Activated T-cell treated with anti-CD3 and anti-CD28 coated beads, Interleukin-2, amount 50 U/mL, for 4 hours (primary cell): Measurements from ENCODE around the gene DRGX. TPM values are rescaled to one million over a fixed set of nuclear protein-coding genes. Genes with fewer than 3 reads are reported as not detected.

ENCODE experiments used
- ATAC-seq, 2 donors: fragments of 200-7000 bp; cut with Tn5 transposase; one replicate each; pipeline ENCODE4 v1.10.0; 2021
- DNase-seq: peaks from one replicate; pipeline ENCODE4 v3.0.0-alpha.2; 2020
- H3K27me3 Mint-ChIP-seq: one replicate; pipeline ENCODE4 v1.8.0; 2021; ENCODE audit warnings: low read depth, mixed read lengths
- H3K36me3 Mint-ChIP-seq: one replicate; pipeline ENCODE4 v1.8.0; 2022; ENCODE audit warnings: mixed read lengths; ENCODE audit not compliant: insufficient read depth
- H3K4me1 Mint-ChIP-seq: one replicate; pipeline ENCODE4 v1.8.0; 2021; ENCODE audit warnings: low read depth, mixed read lengths
- H3K4me3 Mint-ChIP-seq: one replicate; pipeline ENCODE4 v1.8.0; 2021; ENCODE audit warnings: mild to moderate bottlenecking, moderate library complexity, mixed read lengths
- H3K9me3 Mint-ChIP-seq: one replicate; pipeline ENCODE4 v1.8.0; 2021; ENCODE audit warnings: mixed read lengths
- total RNA-seq, 3 donors: library from RNA; stranded (reverse); gene quantifications; one replicate each; pipeline ENCODE4 v1.2.1, GENCODE V29; 2021

The DRGX gene
- total RNA-seq, 3 donors from 2014 or later = not detected

DNA sequence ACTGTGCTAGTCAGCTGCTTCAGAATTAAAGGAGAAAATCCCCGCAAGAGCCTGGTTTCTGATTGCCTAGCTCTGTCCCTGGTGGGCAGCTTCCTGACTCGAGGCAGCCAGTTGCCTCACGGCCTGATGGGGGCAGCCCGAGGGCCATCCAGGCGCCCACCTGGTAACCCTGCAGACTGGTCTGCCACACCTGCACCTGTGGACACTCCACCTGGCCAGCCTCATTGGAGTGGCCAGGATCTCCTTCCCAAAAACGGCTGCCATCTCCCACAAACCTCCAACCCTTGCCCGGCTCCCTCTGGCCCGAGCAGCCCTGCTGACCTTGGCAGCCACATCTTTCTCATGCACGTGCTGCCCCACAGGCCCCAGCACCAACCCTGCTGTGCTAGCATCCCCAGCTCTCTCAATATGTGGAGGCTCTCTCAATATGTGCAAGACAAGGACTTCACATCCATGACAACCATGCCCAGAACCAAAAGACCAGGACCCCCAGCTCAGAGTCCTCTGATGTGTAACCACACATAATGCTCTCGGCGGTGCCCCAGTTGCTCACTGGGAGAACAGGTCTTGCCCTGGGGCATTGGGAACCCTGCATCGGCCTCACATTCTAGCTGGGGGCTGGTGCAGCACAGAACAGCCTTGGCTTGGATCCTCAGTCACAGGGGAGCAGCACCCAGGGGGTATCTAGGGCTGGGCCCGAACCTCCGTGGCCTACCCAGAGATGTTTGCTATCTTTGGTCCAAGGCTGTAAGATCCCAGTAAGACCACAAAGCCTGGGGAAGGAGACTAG is 14.6 kb downstream of the DRGX start:
- Mint-ChIP-seq H3K4me1 (no peaks in the 10 kb centered on the region), H3K36me3 (no peaks in the 10 kb centered on the region), H3K4me3 (no peak overlapping the region), H3K9me3 (no peaks in the 10 kb centered on the region), H3K27me3 (peaks cover 6% of the 10 kb centered on the region)
- DNase-seq (no peak), ATAC-seq (no peak)

DNA sequence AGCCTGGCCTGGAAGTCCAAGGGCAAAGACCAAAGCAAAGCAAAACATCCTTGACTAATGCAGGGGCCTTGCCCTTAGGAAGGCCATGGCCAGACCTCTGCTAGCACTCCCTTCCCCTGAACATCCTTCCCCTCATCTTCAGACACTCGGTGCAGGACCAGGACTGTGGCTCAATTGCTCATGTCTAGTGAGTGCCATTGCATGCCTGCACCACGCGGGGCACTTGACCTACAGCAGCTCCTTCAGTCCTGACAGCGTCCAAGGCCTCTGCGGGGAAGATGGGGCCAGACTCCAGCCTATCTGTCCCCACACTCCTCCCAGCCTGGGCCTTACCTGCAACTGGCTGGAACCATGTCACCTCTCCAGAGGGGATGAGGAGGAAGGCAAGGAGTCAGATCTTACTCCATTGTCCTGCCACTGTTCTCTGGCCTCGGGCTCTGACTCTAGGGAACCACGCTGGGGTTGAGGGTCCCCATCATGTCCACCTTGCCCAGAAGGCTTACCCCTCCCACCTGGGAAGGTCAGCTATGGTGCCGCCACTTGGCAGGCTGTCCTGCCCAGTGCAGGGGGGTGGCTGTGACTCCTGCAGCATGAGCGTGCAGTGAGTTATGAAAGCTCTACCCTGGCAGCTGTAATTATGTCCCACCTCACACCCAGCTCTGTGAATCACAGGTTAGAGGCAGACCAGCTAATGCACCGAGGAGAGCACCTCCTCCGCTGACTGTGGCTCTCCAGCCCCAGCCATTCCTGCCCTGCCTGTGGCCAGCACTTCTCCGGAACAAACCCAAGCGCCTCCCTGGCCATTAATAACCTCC is 16.1 kb downstream of the DRGX start:
- Mint-ChIP-seq H3K36me3 (no peaks in the 10 kb centered on the region), H3K9me3 (no peaks in the 10 kb centered on the region), H3K4me3 (no peak overlapping the region), H3K4me1 (no peaks in the 10 kb centered on the region), H3K27me3 (peaks cover 6% of the 10 kb centered on the region)
- DNase-seq = no peak
- ATAC-seq = no peak

DNA sequence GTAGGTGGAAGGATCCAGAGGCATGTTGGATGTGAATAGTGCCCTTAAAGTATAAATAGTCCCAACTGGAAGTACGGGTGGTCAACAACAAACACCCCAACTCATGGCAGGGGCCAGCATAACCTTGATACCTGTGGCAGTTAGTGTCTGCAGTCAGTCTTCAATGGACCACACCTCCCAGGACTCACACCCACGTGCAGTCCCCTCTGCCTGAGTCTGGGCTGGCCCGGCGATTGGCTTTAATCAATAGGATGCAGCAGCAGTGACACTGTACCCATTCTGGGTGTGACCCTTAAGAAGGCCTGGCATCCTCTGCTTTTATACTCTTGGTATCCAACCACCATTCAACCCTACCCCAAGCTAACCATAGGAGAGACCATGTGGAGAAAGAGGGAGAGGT is 18.6 kb downstream of the DRGX start:
- no peak overlapping the region for H3K4me3 Mint-ChIP-seq
- H3K9me3 Mint-ChIP-seq = no peaks in the 10 kb centered on the region
- no peaks in the 10 kb centered on the region for H3K4me1 Mint-ChIP-seq
- ATAC-seq (no peak), DNase-seq (no peak)
- H3K36me3 Mint-ChIP-seq = no peaks in the 10 kb centered on the region
- H3K27me3 Mint-ChIP-seq = peaks cover 6% of the 10 kb centered on the region

DNA sequence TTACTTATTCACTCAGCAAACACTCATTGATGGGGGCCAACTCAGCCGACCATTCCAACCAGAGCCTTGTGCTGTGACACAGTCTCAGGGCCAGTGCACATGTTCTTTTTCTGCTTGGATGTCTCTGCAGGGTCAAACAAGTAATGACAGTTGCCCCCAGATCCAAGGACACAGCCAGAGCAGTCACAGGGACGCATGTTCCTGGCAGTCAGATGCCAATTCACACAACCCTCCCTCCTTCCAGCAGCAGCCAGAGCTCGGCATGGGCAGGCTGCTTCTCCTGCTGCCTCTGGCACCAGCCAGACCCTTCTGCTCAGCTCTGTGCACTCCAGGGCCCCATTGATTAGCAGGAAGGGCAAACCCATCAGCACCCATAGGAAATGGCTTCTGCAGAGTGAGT is 20.3 kb downstream of the DRGX start:
- Mint-ChIP-seq H3K36me3 (no peaks in the 10 kb centered on the region), H3K27me3 (peaks cover 6% of the 10 kb centered on the region), H3K4me3 (no peak overlapping the region), H3K9me3 (no peaks in the 10 kb centered on the region), H3K4me1 (no peaks in the 10 kb centered on the region)
- ATAC-seq = no peak
- DNase-seq = no peak

DNA sequence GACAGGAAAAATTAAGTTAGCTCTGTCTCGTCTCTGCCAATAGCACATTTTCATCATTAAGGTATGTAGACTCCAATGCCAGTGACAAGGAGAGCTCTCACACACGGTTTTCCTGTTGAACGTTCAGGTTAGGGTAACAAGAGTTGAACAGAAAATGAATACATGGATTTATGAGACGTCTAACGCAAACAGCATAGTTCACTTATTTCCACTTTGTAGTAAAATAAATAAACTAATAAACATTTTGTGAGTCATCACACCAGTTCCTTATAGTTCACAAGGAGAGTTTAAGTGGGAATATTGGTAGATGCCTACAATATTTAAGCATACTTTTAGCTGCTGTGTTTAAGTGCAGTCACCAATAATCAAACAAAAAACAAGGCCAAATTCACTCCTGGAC is 21.1 kb downstream of the DRGX start:
- Mint-ChIP-seq H3K4me3 (no peak overlapping the region), H3K9me3 (no peaks in the 10 kb centered on the region), H3K36me3 (no peaks in the 10 kb centered on the region), H3K4me1 (no peaks in the 10 kb centered on the region), H3K27me3 (peaks cover 8% of the 10 kb centered on the region)
- ATAC-seq (no peak), DNase-seq (no peak)

DNA sequence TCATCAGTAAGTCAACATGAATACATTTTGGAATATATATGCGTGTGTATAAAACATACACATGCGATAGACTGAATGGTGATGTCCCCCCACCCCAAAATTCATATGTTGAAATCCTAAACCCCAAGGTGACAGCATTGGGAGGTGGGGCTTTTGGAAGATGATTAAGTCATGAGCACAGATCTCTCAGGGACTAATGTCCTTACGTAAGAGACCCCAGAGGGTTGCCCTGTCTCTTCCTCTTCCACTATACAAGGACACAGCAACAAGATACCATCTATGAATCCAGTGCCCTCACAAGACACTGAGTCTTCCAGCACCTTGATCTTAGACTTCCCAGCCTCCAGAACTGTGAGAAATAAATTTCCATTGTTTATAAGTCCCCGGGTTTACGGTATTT is 22.5 kb downstream of the DRGX start:
- ATAC-seq (no peak), DNase-seq (no peak)
- no peaks in the 10 kb centered on the region for H3K9me3 Mint-ChIP-seq
- H3K36me3 Mint-ChIP-seq = no peaks in the 10 kb centered on the region
- peaks cover 8% of the 10 kb centered on the region for H3K27me3 Mint-ChIP-seq
- no peaks in the 10 kb centered on the region for H3K4me1 Mint-ChIP-seq
- H3K4me3 Mint-ChIP-seq = no peak overlapping the region

DNA sequence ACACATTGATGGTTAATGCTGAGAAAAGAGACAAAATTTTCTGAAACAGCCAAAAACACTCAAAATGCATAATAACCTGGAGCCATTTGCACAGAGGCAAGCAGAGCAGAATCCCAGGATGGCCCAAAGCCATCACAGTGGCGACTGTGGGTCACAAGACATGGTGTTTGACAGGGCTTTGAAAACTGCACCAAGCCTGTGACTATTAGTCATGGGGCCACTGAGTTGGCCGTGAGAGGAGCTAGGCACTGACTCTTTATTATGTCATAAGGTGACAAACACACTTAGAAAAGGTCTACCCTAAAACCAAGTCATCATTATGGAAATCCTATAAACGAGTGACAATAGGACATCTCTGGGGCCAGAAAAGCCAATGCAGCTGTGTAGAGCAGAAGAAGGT is 23.9 kb downstream of the DRGX start:
- DNase-seq = no peak

DNA sequence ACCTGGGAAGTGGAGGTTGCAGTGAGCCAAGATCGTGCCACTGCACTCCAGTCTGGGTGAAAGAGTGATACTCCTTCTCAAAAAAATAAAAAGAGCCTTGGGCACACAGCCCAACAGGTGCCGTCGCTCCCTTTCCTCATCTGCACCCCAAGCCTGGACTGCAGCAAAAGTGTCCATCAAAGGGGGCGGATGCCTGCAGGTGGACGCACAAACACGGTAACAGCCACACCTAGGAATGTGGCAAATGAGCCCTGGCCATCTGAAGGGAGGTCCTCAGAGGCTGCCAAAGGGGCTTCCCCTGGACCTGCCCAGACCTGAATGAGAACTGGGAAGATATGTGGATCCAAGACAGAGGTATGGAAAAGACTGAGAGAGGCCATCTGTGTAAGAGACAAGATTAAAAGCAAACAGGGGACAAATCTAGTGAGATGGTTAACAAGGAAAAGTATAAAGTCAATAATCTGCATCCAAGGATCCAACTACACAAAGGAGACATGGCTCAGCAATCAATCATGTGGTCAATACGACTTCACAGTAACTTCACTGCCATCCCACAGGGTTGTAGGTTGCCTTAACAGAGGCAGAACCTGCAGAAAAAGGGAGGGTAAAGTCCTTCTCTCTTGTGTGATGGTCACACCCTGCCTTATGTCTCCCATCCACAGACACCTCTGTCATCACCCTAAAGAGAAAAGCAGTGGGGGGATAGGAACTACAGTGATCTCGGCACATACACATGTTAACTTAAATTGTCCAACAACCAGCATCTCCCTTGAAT is 25.4 kb downstream of the DRGX start:
- H3K9me3 Mint-ChIP-seq = no peaks in the 10 kb centered on the region
- H3K27me3 Mint-ChIP-seq = peaks cover 6% of the 10 kb centered on the region
- no peak for DNase-seq
- no peak for ATAC-seq
- H3K4me1 Mint-ChIP-seq = no peaks in the 10 kb centered on the region
- no peak overlapping the region for H3K4me3 Mint-ChIP-seq
- no peaks in the 10 kb centered on the region for H3K36me3 Mint-ChIP-seq

More for the DNA sequence above, 23.9 kb downstream of the DRGX start:
- Mint-ChIP-seq H3K4me1 (no peaks in the 10 kb centered on the region), H3K9me3 (no peaks in the 10 kb centered on the region), H3K4me3 (no peak overlapping the region), H3K36me3 (no peaks in the 10 kb centered on the region), H3K27me3 (peaks cover 8% of the 10 kb centered on the region)
- no peak for ATAC-seq

DNA sequence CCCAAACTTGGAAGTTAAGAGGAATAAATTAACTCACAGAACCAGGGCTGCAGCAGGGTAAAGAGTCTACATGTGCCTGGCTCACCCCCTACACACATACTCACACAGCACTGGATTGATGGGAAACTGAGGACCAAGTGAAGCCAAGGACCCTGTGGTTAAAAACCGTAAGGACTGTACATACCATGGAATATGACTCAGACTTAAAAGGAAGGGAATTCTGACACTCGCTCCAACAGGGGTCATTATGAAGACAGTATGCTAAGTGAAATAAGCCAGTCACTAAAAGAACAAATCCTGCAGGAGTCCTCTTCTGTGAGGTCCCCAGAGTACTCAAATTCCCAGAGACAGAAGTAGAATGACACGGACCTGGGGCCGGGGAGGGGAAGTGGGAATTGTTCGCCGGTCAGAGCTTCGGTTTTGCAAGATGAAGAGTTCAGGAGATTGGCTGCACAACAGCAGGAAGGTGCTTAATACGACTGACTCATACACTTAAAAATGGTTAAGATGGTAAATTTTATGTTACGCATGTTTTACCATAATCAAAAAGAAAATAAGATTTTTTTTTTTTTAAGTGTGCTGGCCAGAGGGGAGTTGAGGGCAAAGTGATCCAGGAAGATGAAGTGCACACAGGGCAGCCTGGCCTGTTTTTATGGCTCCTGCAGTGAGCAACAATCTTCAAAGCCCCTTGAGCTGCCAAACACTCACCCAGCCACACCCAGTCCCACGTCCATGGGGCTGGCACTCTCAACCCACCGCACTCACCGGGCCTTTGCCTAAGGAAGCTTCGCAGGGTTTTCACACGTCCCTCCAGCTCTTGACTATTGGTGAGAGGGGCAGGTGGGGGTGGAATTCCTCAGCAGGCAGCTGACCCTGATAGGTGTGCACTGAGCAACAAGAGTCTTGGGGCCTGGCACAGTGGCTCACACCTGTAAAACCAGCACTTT is 26.4 kb downstream of the DRGX start:
- H3K36me3 Mint-ChIP-seq = no peaks in the 10 kb centered on the region
- DNase-seq = no peak
- no peak overlapping the region for H3K4me3 Mint-ChIP-seq
- no peaks in the 10 kb centered on the region for H3K4me1 Mint-ChIP-seq
- peaks cover 6% of the 10 kb centered on the region for H3K27me3 Mint-ChIP-seq
- no peaks in the 10 kb centered on the region for H3K9me3 Mint-ChIP-seq
- no peak for ATAC-seq

DNA sequence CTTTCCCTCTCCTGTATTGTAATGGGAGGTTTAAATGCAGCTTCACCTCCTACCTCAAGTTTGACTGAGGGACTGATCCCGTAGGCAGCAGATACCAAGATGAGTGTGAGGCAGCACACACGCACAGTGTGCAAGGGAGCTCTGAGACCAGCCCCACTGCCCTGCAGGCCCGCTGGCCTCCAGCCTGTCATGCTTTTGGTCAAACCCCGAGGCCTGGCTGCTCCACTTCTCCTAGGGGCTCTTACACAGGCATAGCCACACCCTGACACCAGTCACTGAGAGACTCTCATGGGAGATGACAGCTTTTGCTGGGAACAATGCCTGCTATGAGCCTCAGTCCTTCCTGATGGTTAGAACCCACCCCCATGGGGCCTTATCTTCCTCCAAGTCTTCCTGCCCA is 27.6 kb downstream of the DRGX start:
- Mint-ChIP-seq H3K36me3 (no peaks in the 10 kb centered on the region), H3K4me3 (no peak overlapping the region), H3K4me1 (no peaks in the 10 kb centered on the region), H3K27me3 (peaks cover 9% of the 10 kb centered on the region), H3K9me3 (no peaks in the 10 kb centered on the region)
- ATAC-seq (no peak), DNase-seq (no peak)

DNA sequence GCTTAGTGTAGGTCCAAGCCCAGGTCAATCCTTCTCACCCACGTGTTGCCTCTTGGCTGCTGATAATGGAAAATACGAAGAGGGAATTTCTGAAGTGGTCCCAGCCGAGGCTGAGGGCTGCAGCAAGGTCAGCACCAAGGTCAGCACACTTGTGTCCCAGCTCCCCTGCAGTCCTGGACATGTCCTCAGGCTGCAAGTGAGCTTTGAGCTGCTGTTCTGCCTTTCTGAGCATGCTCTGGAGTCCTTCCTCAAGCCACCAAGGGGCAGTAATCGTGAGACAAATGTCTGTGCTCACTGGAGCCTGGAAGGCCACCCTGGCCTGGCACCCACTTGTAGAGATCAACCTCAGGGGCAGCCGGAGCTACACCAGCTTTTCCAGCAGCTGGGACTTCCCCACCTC is 28.3 kb downstream of the DRGX start:
- Mint-ChIP-seq H3K4me3 (no peak overlapping the region), H3K4me1 (no peaks in the 10 kb centered on the region), H3K9me3 (no peaks in the 10 kb centered on the region), H3K27me3 (peaks cover 11% of the 10 kb centered on the region), H3K36me3 (no peaks in the 10 kb centered on the region)
- ATAC-seq = no peak
- no peak for DNase-seq

DNA sequence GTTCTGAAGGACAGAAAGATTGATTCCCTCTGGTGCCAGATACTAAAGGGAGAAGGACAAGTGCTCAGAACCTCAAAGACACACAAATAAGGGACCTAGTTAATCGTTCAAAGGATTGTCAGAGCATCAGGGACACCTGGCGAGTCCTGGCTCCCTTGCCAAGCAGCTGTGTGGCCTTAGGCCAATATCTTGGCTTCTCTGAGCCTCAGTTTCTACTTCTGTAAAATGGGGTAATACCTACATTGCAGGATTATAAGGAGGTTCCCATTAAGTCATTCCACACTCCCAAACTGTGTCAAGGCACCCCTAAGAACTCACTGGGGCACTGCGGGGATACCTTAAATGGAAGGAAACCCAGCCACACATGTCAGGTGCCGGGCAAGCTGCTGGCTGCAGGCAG is 29.4 kb downstream of the DRGX start:
- H3K9me3 Mint-ChIP-seq = no peaks in the 10 kb centered on the region
- DNase-seq = no peak
- no peaks in the 10 kb centered on the region for H3K36me3 Mint-ChIP-seq
- H3K27me3 Mint-ChIP-seq = peaks cover 11% of the 10 kb centered on the region
- H3K4me1 Mint-ChIP-seq = no peaks in the 10 kb centered on the region
- no peak overlapping the region for H3K4me3 Mint-ChIP-seq
- ATAC-seq = no peak

DNA sequence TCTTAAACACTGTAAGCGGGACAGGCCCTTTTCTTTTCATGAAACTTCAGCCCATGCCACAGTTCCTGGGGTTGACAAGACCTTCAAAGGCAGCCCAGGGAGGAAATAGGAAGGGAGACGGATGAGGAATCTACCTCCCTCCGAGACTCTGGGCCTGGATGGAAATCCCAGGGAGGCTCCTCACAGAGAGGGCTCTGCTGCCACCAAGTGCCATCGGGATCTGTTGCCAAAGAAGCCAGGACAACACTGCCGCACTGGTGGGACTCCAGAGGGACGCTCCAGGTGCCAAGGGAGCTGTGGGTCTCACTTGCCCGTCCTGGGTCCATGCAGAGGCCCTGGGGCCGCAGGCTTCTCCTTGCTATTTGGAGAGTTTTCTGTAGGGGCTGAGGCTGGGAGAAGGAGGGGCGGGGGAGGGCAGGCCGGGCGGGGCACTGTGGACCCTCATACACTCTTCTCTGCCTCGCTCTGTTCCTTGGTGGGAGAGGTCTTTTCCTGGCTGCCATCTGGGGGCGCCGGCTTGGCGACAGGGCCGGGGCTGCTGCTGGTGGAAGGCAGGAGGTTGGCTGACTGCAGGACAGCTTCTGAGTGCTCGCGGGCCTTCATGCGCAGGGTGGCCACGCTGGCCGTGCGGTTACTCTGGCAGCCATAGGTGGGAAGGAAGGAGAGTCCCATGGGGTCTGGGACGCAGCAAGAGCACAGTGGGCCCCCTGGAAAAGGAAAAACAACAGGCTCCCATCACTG is 30.0 kb downstream of the DRGX start:
- no peaks in the 10 kb centered on the region for H3K9me3 Mint-ChIP-seq
- H3K4me3 Mint-ChIP-seq = no peak overlapping the region
- ATAC-seq (no peak), DNase-seq (no peak)
- H3K27me3 Mint-ChIP-seq = peaks cover 9% of the 10 kb centered on the region
- H3K4me1 Mint-ChIP-seq = no peaks in the 10 kb centered on the region
- no peaks in the 10 kb centered on the region for H3K36me3 Mint-ChIP-seq
